GM21529 (cell line): Measurements from ENCODE around the gene HNRNPDL.
"Not testable (repeated sequence)": the region's sequence is repeated elsewhere in the genome, so short reads cannot be mapped to it uniquely, and the experiment has no call there.

Source experiments
- ATAC-seq: cut with Tn5 transposase; IDR thresholded peaks from one replicate; pipeline ENCODE4 v1.9.1; 2021; ENCODE audit not compliant: unreplicated experiment

HNRNPDL gene

GRCh38 chr4:82433791-82434190 lies 3.5 kb upstream of the HNRNPDL start:
- ATAC-seq, result no peak

DNA sequence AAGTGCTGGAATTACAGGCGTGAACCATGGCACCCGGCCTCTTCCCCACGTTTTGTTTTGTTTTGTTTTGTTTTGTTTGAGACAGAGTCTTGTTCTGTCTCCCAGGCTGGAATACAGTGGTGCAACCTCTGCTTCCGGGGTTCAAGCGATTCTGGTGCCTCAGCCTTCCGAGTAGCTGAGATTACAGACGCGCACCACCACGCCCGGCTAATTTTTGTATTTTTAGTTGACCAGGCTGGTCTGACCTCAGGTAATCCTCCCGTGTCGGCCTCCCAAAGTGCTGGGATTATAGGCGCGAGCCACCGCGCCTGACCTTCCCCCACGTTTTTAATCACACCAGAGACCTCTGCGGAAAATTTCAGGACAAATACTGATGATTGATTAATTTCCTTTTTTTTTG lies 2.3 kb upstream of the HNRNPDL start:
- ATAC-seq, result no peak

DNA sequence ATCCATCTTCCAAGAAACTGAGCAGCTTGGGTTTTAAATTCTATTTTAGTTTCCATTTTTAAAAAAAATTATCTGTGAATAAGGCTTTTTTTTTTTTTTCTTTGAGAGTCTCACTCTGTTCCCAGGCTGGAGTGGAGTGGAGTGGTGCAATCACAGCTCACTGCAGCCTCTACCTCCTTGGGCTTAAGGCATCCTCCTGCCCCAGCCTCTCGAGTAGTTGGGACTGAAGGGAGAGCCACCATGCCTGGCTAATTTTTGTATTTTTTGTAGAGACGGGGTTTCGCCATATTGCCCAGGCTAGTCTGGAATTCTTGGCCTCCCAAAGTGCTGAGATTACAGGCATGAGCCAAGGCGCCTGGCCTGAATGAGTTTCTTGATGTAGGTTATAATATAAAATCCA lies 1.6 kb upstream of the HNRNPDL start:
- ATAC-seq, result no peak

DNA sequence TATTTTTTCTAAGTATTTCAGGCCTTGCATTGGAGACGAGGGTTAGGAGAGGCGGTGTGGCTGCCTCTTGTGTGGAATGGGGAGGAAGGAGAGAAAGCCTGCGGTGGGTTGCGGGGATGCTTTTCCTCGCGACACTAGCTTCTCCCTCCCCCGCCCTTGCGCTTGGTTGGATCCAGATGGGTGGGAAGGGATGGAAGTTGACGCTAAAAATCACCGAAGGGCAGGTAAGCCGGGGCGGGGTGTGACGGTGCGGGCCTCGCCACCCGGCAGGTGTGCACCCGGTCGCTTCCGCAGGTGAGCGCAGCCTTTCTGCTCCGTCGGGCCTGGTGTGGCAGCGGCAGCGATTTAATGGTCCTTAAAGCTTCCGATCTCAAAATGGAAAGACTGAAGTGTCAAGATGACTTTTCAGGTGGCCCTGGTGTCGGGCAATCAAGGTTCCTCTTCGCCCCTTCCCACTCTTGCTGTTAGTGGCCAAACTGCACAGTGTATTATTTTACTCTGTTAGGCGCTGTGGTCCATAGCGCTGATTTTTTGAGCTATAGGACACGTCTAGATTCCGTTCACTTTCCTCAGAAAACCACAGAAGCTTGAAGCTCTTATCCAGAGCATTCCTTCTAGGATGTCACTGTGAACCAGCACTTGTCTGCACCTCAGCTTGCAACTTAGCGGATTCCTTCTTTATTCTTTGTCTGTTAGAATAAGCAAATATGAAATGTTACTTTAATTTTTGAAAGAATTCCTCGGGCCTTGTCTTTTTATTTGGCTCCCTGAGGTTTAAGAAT lies 893 bp upstream of the HNRNPDL start:
- ATAC-seq, result no peak

- no peak for ATAC-seq
Observed at GRCh38 chr4:82429728-82430192, 502 bp downstream of the HNRNPDL start.

DNA sequence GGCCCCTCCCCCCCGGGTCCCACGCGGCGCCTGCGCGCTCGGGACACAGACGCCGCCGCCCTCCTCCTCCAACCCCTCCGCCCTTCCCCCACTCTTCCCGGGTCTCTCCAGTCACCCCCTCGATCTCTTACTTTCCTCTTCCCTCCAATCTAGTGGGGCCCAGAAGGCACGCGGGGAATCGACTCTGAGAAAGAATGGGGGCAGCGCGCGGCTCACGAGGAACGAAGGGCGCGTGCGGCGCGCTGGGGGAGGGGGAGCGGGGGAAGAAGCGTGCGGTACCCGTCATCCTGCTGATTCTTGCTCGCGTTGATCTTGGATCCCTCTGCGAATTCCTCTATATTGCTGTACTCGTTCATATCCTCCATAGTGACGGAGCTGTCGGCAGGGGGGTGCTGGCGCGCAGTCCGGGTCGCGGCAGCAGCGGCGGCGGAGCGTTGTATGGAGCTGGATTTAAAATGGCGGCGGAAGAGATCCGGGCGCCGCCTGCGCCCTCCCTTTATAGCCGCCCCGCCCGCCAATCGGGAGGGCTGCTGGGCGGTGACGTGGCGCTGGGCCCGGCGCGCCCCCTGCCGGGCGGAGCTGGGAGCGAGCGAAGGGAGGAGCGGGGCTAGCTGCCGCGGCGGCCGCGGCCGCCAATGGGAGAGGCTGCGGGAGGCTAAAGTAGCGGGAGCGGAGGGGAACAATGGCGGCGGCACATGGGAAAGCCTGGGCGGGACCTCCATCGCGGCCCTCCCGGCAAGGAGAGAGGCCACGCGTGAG lies 1.1 kb downstream of the HNRNPDL start:
- ATAC-seq, result peak; percentile 45

GRCh38 chr4:82428526-82428968 lies 1.7 kb downstream of the HNRNPDL start:
- no peak for ATAC-seq

GRCh38 chr4:82425478-82425877 lies 4.8 kb downstream of the HNRNPDL start:
- ATAC-seq, result no peak

- ATAC-seq, result no peak
Observed at GRCh38 chr4:82423245-82424054, 6.8 kb downstream of the HNRNPDL start.

GRCh38 chr4:82422616-82423015 lies 7.6 kb downstream of the HNRNPDL start:
- ATAC-seq, result no peak

DNA sequence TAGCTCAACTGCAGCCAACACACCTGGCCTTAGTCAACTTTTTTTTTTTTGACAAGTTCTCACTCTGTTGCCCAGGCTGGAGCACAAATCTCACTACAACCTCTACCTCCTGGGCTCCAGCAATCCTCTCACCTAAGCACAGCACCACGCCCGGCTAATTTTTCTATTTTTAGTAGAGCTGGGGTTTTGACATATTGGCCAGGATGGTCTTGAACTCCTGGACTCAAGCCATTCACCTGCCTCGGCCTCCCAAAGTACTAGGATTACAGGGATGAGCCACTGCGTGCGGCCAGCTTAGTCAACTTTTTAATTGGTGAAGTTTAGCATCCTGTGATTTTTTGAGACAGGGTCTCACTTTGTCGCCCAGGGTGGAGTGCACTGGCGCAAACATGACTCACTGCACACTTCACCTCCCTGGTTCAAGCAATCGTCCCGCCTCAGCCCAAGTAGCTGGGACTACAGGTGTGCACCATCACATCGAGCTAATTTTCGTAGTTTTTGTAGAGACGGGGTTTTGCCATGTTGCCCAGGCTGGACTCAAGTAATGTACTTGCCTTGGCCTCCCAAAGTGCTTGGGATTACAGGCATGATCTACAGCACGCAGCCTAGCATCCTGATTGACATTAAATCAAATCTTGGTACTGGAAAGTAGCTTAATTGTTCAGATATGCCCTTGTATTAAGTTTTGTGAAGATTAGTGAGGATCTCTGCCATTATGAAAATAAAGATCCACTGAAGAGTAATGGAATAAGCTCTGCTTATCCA lies 8.3 kb downstream of the HNRNPDL start:
- ATAC-seq, result no peak

- no peak for ATAC-seq
Observed at GRCh38 chr4:82419451-82419850, 10.8 kb downstream of the HNRNPDL start.

DNA sequence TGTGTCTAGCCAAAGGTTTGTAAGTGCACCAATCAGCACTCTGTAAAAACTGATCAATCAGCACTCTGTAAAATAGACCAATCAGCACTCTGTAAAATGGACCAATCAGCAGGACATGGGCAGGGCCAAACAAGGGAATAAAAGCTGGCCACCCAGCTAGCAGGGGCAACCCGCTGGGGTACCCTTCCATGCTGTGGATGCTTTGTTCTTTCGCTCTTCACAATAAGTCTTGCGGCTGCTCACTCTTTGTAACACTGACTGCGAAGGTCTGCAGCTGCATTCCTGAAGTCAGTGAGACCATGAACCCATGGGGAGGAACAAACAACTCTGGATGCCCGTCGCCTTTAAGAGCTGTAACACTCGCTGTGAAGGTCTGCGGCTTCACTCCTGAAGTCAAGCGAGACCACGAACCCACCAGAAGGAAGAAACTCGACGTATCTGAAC lies 14.3 kb downstream of the HNRNPDL start:
- ATAC-seq, result no peak

- ATAC-seq, result not testable (repeated sequence)
Observed at GRCh38 chr4:82415061-82415460, 15.2 kb downstream of the HNRNPDL start.

GRCh38 chr4:82403725-82404124 lies 26.5 kb downstream of the HNRNPDL start:
- ATAC-seq, result no peak

- ATAC-seq, result no peak
Observed at GRCh38 chr4:82402196-82402775, 28.0 kb downstream of the HNRNPDL start.

DNA sequence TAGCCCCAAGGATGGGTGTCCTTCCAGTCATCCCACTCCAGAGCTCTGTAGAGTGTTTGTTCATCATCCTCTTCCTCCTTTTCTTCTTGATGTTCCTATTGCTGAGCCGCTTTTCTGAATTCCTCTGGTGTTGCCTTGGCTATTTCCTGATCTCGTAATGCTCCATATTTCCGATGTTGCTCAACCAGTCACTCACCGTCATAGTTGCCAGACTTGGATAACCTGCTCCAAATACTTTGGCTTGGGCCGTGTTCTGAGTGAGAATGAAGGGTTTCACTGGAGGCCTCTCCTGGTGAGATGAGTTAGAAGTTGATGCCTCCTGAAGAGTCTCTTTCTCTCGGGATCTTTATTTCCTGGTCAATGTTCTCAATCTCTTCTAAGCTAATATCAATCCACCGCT lies 28.7 kb downstream of the HNRNPDL start:
- ATAC-seq, result no peak

DNA sequence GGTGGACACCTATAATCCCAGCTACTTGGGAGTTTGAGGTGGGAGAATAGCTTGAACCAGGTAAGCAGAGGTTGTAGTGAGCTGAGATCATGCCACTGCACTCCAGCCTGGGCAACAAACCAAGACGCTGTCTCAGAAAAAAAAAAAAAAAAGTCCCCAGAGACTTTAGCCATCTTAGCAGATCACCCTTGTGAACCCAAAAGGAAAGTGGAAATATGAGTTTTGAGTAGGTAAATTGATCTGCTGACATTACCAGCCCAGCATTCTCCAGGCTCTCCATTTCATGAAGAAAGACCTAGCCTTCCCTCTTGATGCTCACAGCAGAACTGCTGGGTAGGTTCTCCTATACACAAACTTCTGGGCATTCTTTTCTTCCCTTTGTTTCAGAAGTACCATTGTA lies 32.0 kb downstream of the HNRNPDL start:
- ATAC-seq, result no peak

GRCh38 chr4:82397527-82397926 lies 32.7 kb downstream of the HNRNPDL start:
- no peak for ATAC-seq

- ATAC-seq, result no peak
Observed at GRCh38 chr4:82394896-82395295, 35.4 kb downstream of the HNRNPDL start.
